ENCODE data around the gene ZNG1C. TPM values are rescaled to one million over a fixed set of nuclear protein-coding genes. Genes with fewer than 3 reads are reported as not detected.
"Not testable (repeated sequence)": the region's sequence is repeated elsewhere in the genome, so short reads cannot be mapped to it uniquely, and the experiment has no call there.

Gene ZNG1C
- 10 to 100 TPM; 12.1 to 19.7 (median 16.4) TPM for total RNA-seq
- polyA plus RNA-seq, result 10 to 100 TPM; 13.7 to 13.8 TPM

- H3K4me1 ChIP-seq; H3K4me3 ChIP-seq; H3K36me3 ChIP-seq; H3K9me3 ChIP-seq; H3K27me3 ChIP-seq; ATAC-seq; H3K27ac ChIP-seq; intact Hi-C loops (cut with DNase I); DNase-seq: not testable (repeated sequence)
- FAIRE-seq, result peak; percentile 37
- no CpG with 5 or more reads among the region's 32 CpGs for WGBS, 2 donors
Observed at GRCh38 chr9:68241683-68242082, at the start of gene ZNG1C. Gene ZNG1C (plus strand): TSS chr9:68241983. CDS start chr9:68242032, 49 bp downstream.

DNA sequence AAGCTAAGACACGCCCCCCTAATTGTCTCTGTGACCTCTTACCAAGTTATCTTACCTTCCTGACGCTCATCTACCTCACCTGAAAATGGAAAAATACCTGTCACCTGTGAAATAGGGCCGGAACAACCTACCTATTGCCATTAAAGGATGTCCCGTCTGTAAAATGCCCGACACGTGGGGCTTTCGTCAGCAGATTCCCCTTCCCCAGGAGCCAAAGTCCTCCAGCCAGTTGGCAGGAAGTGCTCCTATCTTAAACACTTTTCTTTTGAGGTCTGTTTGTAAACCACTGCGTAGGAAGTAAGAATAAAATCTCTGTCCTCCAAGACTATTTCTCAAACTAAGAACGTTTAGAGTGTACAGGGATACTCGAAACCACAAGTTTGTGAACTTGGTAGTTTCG lies 654 bp downstream of the ZNG1C start:
- DNase-seq; FAIRE-seq; intact Hi-C loops (cut with DNase I); H3K27me3 ChIP-seq; H3K36me3 ChIP-seq; H3K4me1 ChIP-seq; H3K27ac ChIP-seq; H3K4me3 ChIP-seq; H3K9me3 ChIP-seq: not testable (repeated sequence)
- WGBS, 2 donors, result no CpG with 5 or more reads among the region's 11 CpGs
- ATAC-seq, result peak in 1 of 4 donors; percentile 36

GRCh38 chr9:68281041-68281440 lies 39.3 kb downstream of the ZNG1C start:
- H3K36me3 ChIP-seq; H3K4me3 ChIP-seq; H3K4me1 ChIP-seq; H3K27ac ChIP-seq; ATAC-seq; FAIRE-seq; intact Hi-C loops (cut with DNase I); H3K9me3 ChIP-seq; H3K27me3 ChIP-seq: not testable (repeated sequence)
- WGBS, 2 donors, result 98 to 99% methylated on average over 10 to 15 of the region's 16 CpGs
- DNase-seq, result peak in 2 of 6 donors; percentile 12 to 24

GRCh38 chr9:68302567-68302966 lies 60.8 kb downstream of the ZNG1C start, which contains the start of gene FOXD4L3:
Gene FOXD4L3 (plus strand): TSS chr9:68302867. CDS start chr9:68302952, 85 bp downstream.
- intact Hi-C loops (cut with DNase I); H3K27ac ChIP-seq; H3K4me1 ChIP-seq; FAIRE-seq; H3K36me3 ChIP-seq; H3K9me3 ChIP-seq; H3K27me3 ChIP-seq; ATAC-seq; DNase-seq; H3K4me3 ChIP-seq: not testable (repeated sequence)
- 7 to 10% methylated on average over 3 to 4 of the region's 15 CpGs for WGBS, 2 donors

- H3K36me3 ChIP-seq; H3K9me3 ChIP-seq; H3K27ac ChIP-seq; H3K27me3 ChIP-seq; H3K4me3 ChIP-seq; ATAC-seq; intact Hi-C loops (cut with DNase I); FAIRE-seq; H3K4me1 ChIP-seq: not testable (repeated sequence)
- peak in 1 of 6 donors; percentile 15 for DNase-seq
- 8% methylated on average over 7 of the region's 30 CpGs; no CpG with 5 or more reads in 1 of the 2 donors for WGBS, 2 donors
Observed at GRCh38 chr9:68303771-68304170, 62.0 kb downstream of the ZNG1C start.

GRCh38 chr9:68304212-68304611 lies 62.4 kb downstream of the ZNG1C start:
- ATAC-seq; H3K4me3 ChIP-seq; H3K4me1 ChIP-seq; DNase-seq; H3K9me3 ChIP-seq; intact Hi-C loops (cut with DNase I); H3K36me3 ChIP-seq; H3K27ac ChIP-seq; FAIRE-seq; H3K27me3 ChIP-seq: not testable (repeated sequence)
- 18 to 21% methylated on average over 6 to 8 of the region's 21 CpGs for WGBS, 2 donors

DNA sequence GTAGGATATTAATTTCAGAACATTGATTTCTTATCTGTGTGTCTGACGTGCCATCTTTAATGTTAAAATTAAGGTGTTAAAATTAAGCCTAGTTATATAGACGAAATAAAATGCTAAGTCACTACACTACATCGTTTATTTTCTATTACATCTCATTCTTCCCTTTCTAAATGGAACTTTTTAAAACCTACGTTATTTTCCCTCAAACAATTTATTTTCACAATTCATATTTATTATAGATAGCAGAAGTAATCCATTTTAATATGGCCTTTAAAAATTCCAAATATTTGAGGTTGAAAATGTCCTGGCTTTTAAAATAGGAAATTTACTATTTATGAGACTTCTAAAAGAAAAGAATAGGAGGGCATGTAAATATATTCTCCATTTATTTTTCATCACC lies 63.0 kb downstream of the ZNG1C start:
- H3K4me1 ChIP-seq; H3K9me3 ChIP-seq; DNase-seq; ATAC-seq; H3K27me3 ChIP-seq; H3K36me3 ChIP-seq; intact Hi-C loops (cut with DNase I); H3K4me3 ChIP-seq; H3K27ac ChIP-seq: not testable (repeated sequence)
- WGBS, 2 donors, result 18 to 28% methylated on average over 2 of the region's 4 CpGs
- FAIRE-seq, result peak; percentile 60

DNA sequence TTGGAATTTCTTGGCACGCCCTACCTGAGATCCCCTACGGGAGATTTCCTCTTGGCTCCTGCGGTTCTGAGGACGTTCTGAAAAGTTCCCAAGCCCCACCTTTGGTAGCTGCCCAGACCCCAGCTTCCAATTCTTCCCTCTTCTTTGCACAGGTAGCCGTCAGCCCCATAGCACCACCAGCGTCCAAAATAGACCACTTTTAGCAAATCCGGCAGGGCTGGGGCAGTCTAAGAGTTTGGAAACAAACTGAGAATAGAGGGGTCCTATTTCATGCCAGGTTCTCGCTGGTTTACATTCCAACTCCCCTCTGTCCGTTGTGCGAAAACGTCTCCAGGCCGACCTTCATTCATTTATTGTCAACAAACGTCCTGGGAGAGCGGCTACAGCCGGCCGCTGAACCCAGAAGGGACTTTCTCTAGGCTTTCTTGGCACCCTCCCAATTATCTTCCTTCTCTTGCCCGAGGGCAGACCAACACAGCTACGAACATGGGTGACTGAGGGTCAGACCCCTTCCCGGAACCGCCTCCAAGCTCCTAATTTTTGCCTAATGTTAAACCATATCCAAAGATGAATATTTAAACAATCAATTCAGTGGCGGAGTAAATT lies 64.0 kb downstream of the ZNG1C start:
- not testable (repeated sequence) for FAIRE-seq
- peak in 3 of 4 donors; percentile 26 to 50 (median 39) for ATAC-seq

GRCh38 chr9:68306391-68306964 lies 64.7 kb downstream of the ZNG1C start:
- H3K36me3 ChIP-seq; DNase-seq; intact Hi-C loops (cut with DNase I); H3K27ac ChIP-seq; H3K4me1 ChIP-seq; H3K9me3 ChIP-seq; H3K27me3 ChIP-seq; H3K4me3 ChIP-seq; FAIRE-seq: not testable (repeated sequence)
- ATAC-seq, result peak; percentile 24 to 57 (median 46)
- 7 to 10% methylated on average over 19 to 28 of the region's 37 CpGs for WGBS, 2 donors

More for the DNA sequence above, 64.0 kb downstream of the ZNG1C start:
- intact Hi-C loops (cut with DNase I); H3K9me3 ChIP-seq; H3K27me3 ChIP-seq; DNase-seq; H3K36me3 ChIP-seq; H3K4me3 ChIP-seq; H3K27ac ChIP-seq; H3K4me1 ChIP-seq: not testable (repeated sequence)
- 22 to 26% methylated on average over 7 to 8 of the region's 21 CpGs for WGBS, 2 donors

- DNase-seq (peak in 1 of 6 donors; percentile 35), ATAC-seq (peak in 3 of 4 donors; percentile 51 to 66 (median 66))
- H3K36me3 ChIP-seq; FAIRE-seq; H3K4me3 ChIP-seq; H3K4me1 ChIP-seq; H3K27me3 ChIP-seq; H3K27ac ChIP-seq; H3K9me3 ChIP-seq; intact Hi-C loops (cut with DNase I): not testable (repeated sequence)
- WGBS, 2 donors, result 25 to 28% methylated on average over 13 to 17 of the region's 35 CpGs
Observed at GRCh38 chr9:68307127-68307526, 65.3 kb downstream of the ZNG1C start.

- H3K36me3 ChIP-seq; FAIRE-seq; H3K27me3 ChIP-seq; H3K4me1 ChIP-seq; H3K9me3 ChIP-seq; H3K4me3 ChIP-seq; H3K27ac ChIP-seq; intact Hi-C loops (cut with DNase I): not testable (repeated sequence)
- ATAC-seq, result peak in 3 of 4 donors; percentile 29 to 38 (median 31)
- 16 to 24% methylated on average over 16 to 20 of the region's 21 CpGs for WGBS, 2 donors
- peak in 2 of 6 donors; percentile 51 to 53 for DNase-seq
Observed at GRCh38 chr9:68307654-68308053, 65.9 kb downstream of the ZNG1C start.

GRCh38 chr9:68311208-68311607 lies 69.4 kb downstream of the ZNG1C start:
- H3K36me3 ChIP-seq; FAIRE-seq; H3K27me3 ChIP-seq; H3K4me3 ChIP-seq; H3K9me3 ChIP-seq; ATAC-seq; DNase-seq; H3K27ac ChIP-seq; H3K4me1 ChIP-seq; intact Hi-C loops (cut with DNase I): not testable (repeated sequence)
- no CpG with 5 or more reads among the region's 5 CpGs for WGBS, 2 donors
